HCT116 (cell line): ENCODE data around the gene BMPER. TPM values are rescaled to one million over a fixed set of nuclear protein-coding genes. Genes with fewer than 3 reads are reported as not detected.

Experiments
- ATAC-seq: fragments of 200-7000 bp; cut with Tn5 transposase; 2 replicates; pipeline ENCODE4 v1.9.1; 2020; ENCODE audit warnings: mild to moderate bottlenecking, moderate library complexity
- BruUV-seq: library from RNA; stranded (reverse); fragments of 400-500 nt; replicated peaks from 2 replicates; lab custom pipeline; 2021; lab: Mats Ljungman, UMichigan
- CTCF ChIA-PET: fragments of 300-600 bp; sonication (Branson Sonifier 250); formaldehyde crosslinking; loops from one replicate; lab custom pipeline; 2021; ENCODE audit warnings: antibody characterized with exemption; lab: Charles Lee
- POLR2A ChIA-PET: fragments of 300-600, 350-600 bp; sonication (Branson Sonifier 250); formaldehyde crosslinking; loops from one replicate; lab custom pipeline; 2021; ENCODE audit warnings: antibody characterized with exemption; lab: Charles Lee
- RAD21 ChIA-PET, 2 experiments: fragments of 300-600 bp; sonication (Branson Sonifier 250); formaldehyde crosslinking; loops; one replicate each; lab custom pipeline; 2023; ENCODE audit warnings: low total read pairs in 2 of 2; ENCODE audit not compliant: uncharacterized antibody in 2 of 2, unreplicated experiment in 2 of 2, low non-redundant PET in 1 of 2; lab: Charles Lee
- DNase-seq: peaks from one replicate; pipeline ENCODE4 v3.0.0-alpha.2; 2010; ENCODE audit warnings: low read depth, low spot score
- H2AFZ ChIP-seq: fragments of 200-600 bp; shearing (Covaris generic), sonication (generic); 2 replicates; pipeline ENCODE4 v1.6.1; 2017; ENCODE audit warnings: low read depth, mixed run types, mixed read lengths, antibody characterized with exemption, low read length; ENCODE audit not compliant: poor library complexity, severe bottlenecking
- H3K27ac ChIP-seq: 2 replicates; pipeline ENCODE4 v1.5.1; 2012; ENCODE audit warnings: low read depth, low read length
- H3K27me3 ChIP-seq: fragments of 200-600 bp; sonication (generic); 2 replicates; pipeline ENCODE4 v1.6.1; 2016; ENCODE audit warnings: mixed run types, low read length, mixed read lengths; ENCODE audit not compliant: insufficient read depth
- H3K36me3 ChIP-seq, 2 experiments: fragments of 200-500 bp in 1 of 2; fragments of 200-600 bp in 1 of 2; sonication (Bioruptor generic) in 1 of 2; sonication (generic) in 1 of 2; 2 replicates each; pipeline versions ENCODE4 v1.5.1 to v1.6.1; 2014 to 2016; ENCODE audit warnings: low read length in 2 of 2, inconsistent platforms in 1 of 2, mixed read lengths in 1 of 2, mixed run types in 1 of 2; ENCODE audit not compliant: insufficient read depth in 2 of 2, control insufficient read depth in 1 of 2
- H3K4me1 ChIP-seq, 2 experiments: fragments of 200-600 bp in 1 of 2; sonication (generic) in 1 of 2; 2 replicates each; pipeline versions ENCODE4 v1.5.1 to v1.6.1; 2012 to 2017; ENCODE audit warnings: low read length in 2 of 2, inconsistent platforms in 1 of 2, mild to moderate bottlenecking in 1 of 2, mixed read lengths in 1 of 2, mixed run types in 1 of 2, moderate library complexity in 1 of 2; ENCODE audit not compliant: insufficient read depth in 2 of 2, control insufficient read depth in 1 of 2
- H3K4me2 ChIP-seq: fragments of 200-600 bp; sonication (generic); 2 replicates; pipeline ENCODE4 v1.6.1; 2017; ENCODE audit warnings: mixed run types, low read length, mixed read lengths
- H3K4me3 ChIP-seq, 2 experiments: fragments of 200-600 bp in 1 of 2; sonication (generic) in 1 of 2; replicated peaks in 1 of 2; 2 replicates each; pipeline ENCODE4 v1.5.1; 2011 to 2016; ENCODE audit warnings: low read length in 2 of 2, control low read depth in 1 of 2, low read depth in 1 of 2, mild to moderate bottlenecking in 1 of 2, mixed read lengths in 1 of 2, mixed run types in 1 of 2
- H3K79me2 ChIP-seq: fragments of 200-600 bp; sonication (generic); 2 replicates; pipeline ENCODE4 v1.6.1; 2017; ENCODE audit warnings: mild to moderate bottlenecking, mixed run types, low read length, moderate library complexity, mixed read lengths; ENCODE audit not compliant: insufficient read depth
- H3K9ac ChIP-seq: fragments of 200-600 bp; sonication (generic); 2 replicates; pipeline ENCODE4 v1.6.1; 2016; ENCODE audit warnings: low read length, mixed read lengths
- H3K9me2 ChIP-seq: fragments of 200-600 bp; sonication (generic), shearing (Covaris generic); 2 replicates; pipeline ENCODE4 v1.6.1; 2017; ENCODE audit warnings: mixed run types, mild to moderate bottlenecking, moderate library complexity; ENCODE audit not compliant: insufficient read depth
- H3K9me3 ChIP-seq, 2 experiments: fragments of 200-500 bp in 1 of 2; fragments of 200-600 bp in 1 of 2; sonication (Bioruptor generic) in 1 of 2; sonication (generic) in 1 of 2; 2 replicates each; pipeline ENCODE4 v1.6.1; 2014 to 2017; ENCODE audit warnings: low read length in 2 of 2, mixed read lengths in 2 of 2, inconsistent platforms in 1 of 2, low read depth in 1 of 2, mild to moderate bottlenecking in 1 of 2, mixed run types in 1 of 2, moderate library complexity in 1 of 2; ENCODE audit not compliant: control insufficient read depth in 1 of 2, insufficient read depth in 1 of 2
- H4K20me1 ChIP-seq: fragments of 200-600 bp; sonication (generic), shearing (Covaris generic); 2 replicates; pipeline ENCODE4 v1.6.1; 2017; ENCODE audit warnings: mixed run types, mild to moderate bottlenecking, moderate library complexity; ENCODE audit not compliant: insufficient read depth
- JUND ChIP-seq: IDR thresholded peaks from 2 replicates; pipeline ENCODE4 v1.6.1; 2012
- intact Hi-C: fragments of 100-400 bp; cut with micrococcal nuclease; formaldehyde crosslinking; loops from 2 replicates; pipeline ENCODE4 v1.10.0; 2022
- total RNA-seq: library from RNA; stranded (reverse); gene quantifications from one replicate; pipeline ENCODE4 v1.2.1, GENCODE V29; 2021; ENCODE audit not compliant: unreplicated experiment
- TF ChIP-seq, protein P1 (sequence below): IDR thresholded peaks from 2 replicates; pipeline ENCODE4 v1.6.1; 2011; ENCODE audit warnings: mild to moderate bottlenecking, low read length, moderate library complexity; ENCODE audit not compliant: insufficient replicate concordance; ENCODE audit errors: extremely low read depth

BMPER gene
- total RNA-seq, 1 experiment from 2014 or later: not detected

DNA sequence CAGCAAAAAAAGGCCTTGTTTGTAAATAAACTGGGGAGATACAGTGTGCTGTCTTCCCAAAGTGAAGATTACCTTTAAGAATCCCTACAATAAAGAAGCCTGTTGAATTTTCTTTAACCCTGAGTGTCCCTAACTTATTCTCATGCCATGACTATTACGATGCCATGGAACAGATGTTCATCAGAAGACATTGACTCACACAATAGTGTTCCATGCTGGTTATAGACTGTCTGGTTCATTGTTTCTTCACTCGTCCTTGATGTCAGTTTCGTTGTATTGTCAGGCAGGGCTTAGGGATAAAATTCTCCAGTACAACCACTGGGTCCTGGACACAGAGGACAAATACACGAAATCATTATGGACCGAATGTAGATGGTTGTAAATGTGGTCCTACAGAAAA lies 36.2 kb upstream of the BMPER start:
- ATAC-seq: no peak
- H4K20me1 ChIP-seq: no peaks in the 10 kb centered on the region

DNA sequence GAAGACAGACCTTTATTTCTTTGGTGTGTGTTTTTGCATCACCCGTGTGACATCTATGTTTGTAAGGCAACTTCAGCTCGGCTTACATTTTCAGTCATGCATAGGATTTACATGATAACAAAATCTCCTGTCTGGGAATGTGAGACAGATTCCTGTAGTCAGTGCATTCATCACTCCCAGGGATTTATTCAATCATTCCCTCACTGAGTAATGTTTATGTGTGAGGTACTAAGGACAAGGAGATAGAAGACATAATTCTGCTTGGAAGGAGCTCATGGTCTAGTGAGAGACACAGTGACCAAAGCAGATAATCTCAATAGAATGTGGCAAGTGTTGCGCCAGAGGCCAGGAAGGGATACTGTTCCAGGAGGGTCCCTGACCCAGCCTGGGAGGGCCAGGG lies 35.2 kb upstream of the BMPER start:
- RAD21 ChIA-PET: no interaction called here
- Histone ChIP-seq H3K36me3 (no peaks in the 10 kb centered on the region), H3K4me1 (peaks cover 2 to 10% of the 10 kb centered on the region in 2 experiments; a peak in 2 of 4 replicates)

More for the DNA sequence above, 36.2 kb upstream of the BMPER start:
- intact Hi-C loops: no loop called here
- H3K4me1 ChIP-seq: peaks cover 0 to 6% of the 10 kb centered on the region in 2 experiments; a peak in 1 of 4 replicates
- CTCF ChIA-PET: no interaction called here
- no peaks in the 10 kb centered on the region for H3K79me2 ChIP-seq
- H2AFZ ChIP-seq: no peak overlapping the region
- H3K27me3 ChIP-seq: no peaks in the 10 kb centered on the region
- RAD21 ChIA-PET: no interaction called here
- H3K36me3 ChIP-seq: no peaks in the 10 kb centered on the region
- H3K9me2 ChIP-seq: no peaks in the 10 kb centered on the region
- POLR2A ChIA-PET: no interaction called here
- H3K9ac ChIP-seq: no peak overlapping the region
- H3K9me3 ChIP-seq: no peaks in the 10 kb centered on the region
- no peak overlapping the region for H3K4me3 ChIP-seq
- TF ChIP-seq, protein P1, sequence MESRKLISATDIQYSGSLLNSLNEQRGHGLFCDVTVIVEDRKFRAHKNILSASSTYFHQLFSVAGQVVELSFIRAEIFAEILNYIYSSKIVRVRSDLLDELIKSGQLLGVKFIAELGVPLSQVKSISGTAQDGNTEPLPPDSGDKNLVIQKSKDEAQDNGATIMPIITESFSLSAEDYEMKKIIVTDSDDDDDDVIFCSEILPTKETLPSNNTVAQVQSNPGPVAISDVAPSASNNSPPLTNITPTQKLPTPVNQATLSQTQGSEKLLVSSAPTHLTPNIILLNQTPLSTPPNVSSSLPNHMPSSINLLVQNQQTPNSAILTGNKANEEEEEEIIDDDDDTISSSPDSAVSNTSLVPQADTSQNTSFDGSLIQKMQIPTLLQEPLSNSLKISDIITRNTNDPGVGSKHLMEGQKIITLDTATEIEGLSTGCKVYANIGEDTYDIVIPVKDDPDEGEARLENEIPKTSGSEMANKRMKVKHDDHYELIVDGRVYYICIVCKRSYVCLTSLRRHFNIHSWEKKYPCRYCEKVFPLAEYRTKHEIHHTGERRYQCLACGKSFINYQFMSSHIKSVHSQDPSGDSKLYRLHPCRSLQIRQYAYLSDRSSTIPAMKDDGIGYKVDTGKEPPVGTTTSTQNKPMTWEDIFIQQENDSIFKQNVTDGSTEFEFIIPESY: no peak
- no peak overlapping the region for H3K4me2 ChIP-seq
- no TSS peak for BruUV-seq
- H3K27ac ChIP-seq: no peak overlapping the region
- no peak for DNase-seq

More for the DNA sequence above, 35.2 kb upstream of the BMPER start:
- no peaks in the 10 kb centered on the region for H3K27me3 ChIP-seq
- no peak for DNase-seq
- H3K9me3 ChIP-seq: no peaks in the 10 kb centered on the region
- ATAC-seq: no peak
- no peak overlapping the region for H3K27ac ChIP-seq
- no peaks in the 10 kb centered on the region for H3K79me2 ChIP-seq
- BruUV-seq: no TSS peak
- no peak for TF ChIP-seq JUND
- H3K4me3 ChIP-seq: no peak overlapping the region
- no peak overlapping the region for H2AFZ ChIP-seq
- H4K20me1 ChIP-seq: no peaks in the 10 kb centered on the region
- intact Hi-C loops: no loop called here
- H3K4me2 ChIP-seq: no peak overlapping the region
- H3K9ac ChIP-seq: no peak overlapping the region
- CTCF ChIA-PET: no interaction called here
- H3K9me2 ChIP-seq: no peaks in the 10 kb centered on the region
- POLR2A ChIA-PET: no interaction called here
